GM21360 (cell line): ENCODE data around the gene CTAGE8.
"Not testable (repeated sequence)": the region's sequence is repeated elsewhere in the genome, so short reads cannot be mapped to it uniquely, and the experiment has no call there.

Experiments
- ATAC-seq: cut with Tn5 transposase; IDR thresholded peaks from one replicate; pipeline ENCODE4 v1.9.1; 2021; ENCODE audit warnings: mild to moderate bottlenecking, moderate library complexity; ENCODE audit not compliant: unreplicated experiment

Gene CTAGE8, protein sequence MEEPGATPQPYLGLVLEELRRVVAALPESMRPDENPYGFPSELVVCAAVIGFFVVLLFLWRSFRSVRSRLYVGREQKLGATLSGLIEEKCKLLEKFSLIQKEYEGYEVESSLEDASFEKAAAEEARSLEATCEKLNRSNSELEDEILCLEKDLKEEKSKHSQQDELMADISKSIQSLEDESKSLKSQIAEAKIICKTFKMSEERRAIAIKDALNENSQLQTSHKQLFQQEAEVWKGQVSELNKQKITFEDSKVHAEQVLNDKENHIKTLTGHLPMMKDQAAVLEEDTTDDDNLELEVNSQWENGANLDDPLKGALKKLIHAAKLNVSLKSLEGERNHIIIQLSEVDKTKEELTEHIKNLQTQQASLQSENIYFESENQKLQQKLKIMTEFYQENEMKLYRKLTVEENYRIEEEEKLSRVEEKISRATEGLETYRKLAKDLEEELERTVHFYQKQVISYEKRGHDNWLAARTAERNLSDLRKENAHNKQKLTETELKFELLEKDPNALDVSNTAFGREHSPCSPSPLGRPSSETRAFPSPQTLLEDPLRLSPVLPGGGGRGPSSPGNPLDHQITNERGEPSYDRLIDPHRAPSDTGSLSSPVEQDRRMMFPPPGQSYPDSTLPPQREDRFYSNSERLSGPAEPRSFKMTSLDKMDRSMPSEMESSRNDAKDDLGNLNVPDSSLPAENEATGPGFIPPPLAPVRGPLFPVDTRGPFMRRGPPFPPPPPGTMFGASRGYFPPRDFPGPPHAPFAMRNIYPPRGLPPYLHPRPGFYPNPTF

DNA sequence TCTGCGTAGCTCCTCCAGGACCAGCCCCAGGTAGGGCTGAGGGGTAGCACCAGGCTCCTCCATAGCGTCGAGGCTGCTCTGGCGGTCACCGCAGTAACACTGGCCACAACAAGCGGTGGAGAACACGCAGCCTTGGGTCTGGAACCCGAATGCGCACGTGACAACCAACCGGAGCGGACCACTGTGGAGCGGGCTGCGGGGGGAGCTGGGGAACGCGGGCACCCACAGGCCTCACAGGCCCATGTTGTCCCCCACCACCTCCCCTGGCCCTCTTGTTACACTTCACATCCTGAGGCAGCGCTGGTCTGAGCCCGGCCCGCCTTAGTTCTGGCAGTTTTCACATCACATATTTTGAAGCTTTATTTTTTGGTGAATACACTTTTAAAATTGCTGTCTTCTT lies at the start of gene CTAGE8:
Gene CTAGE8, minus strand, starts transcription at position 101 of the 400 bp plus-strand sequence. Its CDS starts 38 bp downstream, at position 63.
- not testable (repeated sequence) for ATAC-seq

DNA sequence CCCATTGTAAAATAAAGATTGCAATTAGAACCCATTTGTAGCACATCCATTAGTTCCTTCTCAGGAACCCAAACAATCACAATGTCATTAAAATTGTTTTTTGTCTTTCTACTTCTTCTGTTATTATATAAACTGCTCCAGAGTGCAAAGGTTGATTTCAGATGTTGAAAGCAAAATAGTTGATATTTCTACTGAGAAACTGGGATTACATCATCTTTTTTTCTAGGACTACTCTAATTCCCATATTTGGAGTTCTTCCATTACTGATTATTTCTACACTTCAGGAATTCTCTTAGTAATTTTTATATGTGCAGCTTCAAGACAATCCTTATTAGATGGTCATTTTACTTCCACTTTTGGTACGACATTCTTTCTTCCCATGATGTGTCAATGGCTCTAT lies 48.4 kb upstream of the CTAGE8 start:
- not testable (repeated sequence) for ATAC-seq

DNA sequence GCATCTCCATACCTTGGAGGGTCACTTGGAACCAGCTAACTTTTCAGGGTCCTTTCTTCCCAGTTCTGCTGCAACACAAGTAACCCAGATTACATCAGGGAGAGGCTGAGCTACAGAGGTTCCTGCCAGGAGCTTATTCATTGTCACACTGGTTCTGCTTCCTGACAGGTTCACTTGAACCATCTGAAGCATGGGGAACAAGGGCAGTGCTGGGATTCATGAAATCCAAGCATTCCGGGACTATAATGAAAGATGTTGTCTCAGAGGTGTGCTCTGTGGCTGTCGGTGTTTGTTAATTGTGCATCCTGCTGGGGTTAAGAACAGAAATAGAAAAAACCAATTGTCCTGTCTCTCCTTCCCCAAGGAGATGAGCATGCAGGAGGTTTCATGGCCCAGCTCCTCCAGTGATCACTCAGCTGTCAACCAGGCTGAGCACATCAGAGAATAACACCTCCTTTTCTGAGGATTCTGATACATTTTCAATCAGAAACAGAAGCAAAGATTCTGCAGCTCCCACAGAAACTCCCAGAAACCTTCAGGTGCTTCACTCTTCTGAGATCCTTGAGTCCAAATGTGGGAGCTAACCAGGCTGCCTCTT lies 42.9 kb upstream of the CTAGE8 start, which contains the start of gene OR2A1:
Gene OR2A1, plus strand, starts transcription at position 548 of the 598 bp plus-strand sequence. CDS start 5,706 bp downstream, outside the sequence.
- ATAC-seq = not testable (repeated sequence)

DNA sequence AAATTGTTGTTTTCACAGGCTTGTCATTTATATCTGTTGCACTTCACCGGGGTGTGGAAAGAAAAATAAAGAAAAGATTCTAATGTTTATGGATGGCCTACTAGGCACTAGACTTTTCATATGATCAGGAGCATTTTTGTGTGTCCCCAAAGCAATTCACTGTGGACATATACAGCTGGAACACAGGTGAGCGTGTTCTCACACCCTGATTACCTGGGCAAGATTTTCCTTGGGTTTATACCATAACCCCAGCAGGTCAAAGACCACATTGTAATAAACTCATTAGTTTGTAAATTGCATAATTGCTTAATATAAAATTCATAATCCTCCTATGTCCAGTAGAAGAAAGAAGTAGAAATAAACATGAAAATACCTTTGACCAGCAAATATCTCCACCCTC lies 42.1 kb upstream of the CTAGE8 start:
- ATAC-seq = not testable (repeated sequence)

DNA sequence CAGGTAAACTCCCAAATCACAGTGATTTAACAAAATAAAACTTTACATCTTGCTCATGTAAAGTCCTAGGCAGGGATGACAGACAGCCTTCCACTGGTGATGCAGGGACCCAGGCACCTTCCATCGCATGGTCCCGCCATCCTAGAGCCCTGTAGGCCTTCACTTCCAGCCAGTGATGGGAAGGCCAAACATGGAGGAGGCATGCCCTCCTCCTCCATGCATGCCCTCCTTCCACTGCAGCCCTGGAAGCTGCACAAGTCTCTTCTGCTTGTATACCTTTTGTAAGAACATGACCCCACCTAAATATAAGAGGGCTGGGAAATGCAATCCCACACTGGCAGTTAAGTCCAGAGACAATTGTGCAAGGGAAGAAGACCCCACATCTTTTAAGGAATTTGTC lies 40.6 kb upstream of the CTAGE8 start:
- ATAC-seq = not testable (repeated sequence)

DNA sequence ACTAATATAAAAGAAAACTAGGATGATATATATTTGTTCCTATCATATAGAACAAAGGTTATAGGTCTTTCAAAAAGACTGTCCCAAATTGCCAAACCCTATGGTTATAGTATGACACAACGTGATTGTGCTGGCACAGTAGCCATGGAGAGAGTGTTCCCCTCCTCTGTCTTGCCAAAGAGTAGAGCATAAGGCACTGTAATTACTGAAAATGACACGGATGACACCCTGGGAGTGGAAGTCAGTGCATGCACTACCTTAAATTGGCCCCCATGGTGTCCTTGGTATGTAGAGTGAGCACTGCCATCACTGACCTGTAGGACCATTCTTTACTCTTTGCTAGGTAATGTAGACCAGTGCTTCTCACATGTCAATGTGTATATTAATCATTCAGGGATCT lies 36.1 kb upstream of the CTAGE8 start:
- ATAC-seq = not testable (repeated sequence)

DNA sequence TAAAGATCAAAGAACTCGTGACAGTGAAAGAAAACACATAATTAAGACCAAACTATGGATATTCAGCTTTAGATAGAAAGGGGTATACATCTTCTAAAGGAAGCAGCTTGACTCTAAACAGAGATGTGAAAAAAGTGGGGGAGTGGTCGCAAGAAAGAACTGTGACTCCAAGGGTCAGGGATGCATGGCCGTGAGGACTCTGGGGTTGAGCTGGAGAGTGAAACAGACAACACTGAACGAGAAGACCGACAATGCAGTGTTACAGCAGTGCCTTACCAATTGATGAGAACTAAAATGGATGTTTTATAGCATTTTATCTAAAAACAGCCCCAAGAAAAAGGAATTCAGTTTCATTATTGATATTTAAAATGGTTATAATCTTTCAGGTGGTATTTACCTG lies 34.5 kb upstream of the CTAGE8 start:
- ATAC-seq = not testable (repeated sequence)

DNA sequence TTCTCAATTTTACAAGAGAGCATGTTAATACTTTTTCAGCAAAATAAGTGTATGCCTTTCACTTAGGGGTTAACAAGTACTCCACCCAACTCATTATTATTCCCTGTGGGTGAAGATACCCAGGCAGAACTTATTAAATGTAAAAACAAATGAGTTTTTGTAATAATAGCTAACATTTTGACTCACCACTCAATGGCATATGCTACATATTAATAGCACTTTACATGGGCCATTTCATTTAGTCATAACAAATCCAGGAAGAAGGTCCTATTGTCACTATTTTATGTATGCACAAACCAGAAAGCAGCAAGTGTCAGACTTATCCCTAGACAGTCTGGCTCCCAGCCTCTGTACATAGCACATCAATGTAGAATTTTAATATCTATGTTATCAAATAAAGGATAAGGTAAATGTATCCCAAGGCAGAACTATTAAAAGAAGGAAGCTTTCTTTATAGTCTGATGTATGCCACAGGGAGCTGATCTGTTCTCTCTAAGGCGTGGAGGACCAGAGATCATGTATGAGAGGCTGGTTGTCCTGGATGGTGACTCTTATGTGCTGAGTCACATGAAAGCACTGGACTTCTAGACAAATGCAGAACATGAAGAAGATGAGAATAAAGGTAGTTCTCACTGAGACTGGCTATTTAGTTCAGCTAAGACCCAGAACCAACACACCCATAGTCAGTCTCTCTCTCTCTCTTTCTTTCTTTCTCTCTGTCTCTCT lies 33.7 kb upstream of the CTAGE8 start:
- not testable (repeated sequence) for ATAC-seq

DNA sequence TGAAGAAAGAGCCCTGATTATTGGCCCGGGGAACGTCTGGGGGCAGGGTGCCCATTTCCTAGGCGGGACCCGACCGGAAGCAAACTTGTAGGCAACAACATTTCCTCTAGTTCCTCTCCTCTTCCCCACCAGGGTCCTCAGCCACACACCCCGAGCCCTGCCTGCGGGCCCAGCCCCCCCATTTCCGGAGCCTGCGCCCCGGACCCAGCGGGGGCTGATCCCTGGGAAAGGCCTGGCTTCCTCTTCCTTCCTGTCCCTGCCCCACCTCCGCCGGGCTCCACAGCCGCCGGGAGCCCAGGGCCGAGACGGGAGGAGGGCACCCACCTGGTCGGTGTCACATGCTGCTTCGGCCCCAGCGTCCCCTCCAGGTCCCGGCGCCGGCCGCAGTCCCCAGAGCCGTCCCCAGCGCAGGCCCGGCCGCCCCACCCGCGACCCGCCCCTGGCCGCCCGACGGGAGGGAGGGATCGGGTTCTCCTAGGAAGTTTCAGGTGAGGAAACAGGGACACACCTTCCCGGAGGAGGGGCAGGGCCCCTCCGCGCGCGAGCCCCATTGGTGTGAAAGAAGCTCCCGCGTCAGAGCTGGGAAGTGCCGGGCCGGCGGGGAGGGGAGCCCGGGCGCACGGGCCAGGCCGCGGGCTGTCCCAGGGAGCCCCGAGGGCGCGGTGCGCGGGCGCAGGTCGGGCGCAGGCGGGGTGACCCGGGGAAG lies 24.9 kb upstream of the CTAGE8 start:
- peak; percentile 76 for ATAC-seq

DNA sequence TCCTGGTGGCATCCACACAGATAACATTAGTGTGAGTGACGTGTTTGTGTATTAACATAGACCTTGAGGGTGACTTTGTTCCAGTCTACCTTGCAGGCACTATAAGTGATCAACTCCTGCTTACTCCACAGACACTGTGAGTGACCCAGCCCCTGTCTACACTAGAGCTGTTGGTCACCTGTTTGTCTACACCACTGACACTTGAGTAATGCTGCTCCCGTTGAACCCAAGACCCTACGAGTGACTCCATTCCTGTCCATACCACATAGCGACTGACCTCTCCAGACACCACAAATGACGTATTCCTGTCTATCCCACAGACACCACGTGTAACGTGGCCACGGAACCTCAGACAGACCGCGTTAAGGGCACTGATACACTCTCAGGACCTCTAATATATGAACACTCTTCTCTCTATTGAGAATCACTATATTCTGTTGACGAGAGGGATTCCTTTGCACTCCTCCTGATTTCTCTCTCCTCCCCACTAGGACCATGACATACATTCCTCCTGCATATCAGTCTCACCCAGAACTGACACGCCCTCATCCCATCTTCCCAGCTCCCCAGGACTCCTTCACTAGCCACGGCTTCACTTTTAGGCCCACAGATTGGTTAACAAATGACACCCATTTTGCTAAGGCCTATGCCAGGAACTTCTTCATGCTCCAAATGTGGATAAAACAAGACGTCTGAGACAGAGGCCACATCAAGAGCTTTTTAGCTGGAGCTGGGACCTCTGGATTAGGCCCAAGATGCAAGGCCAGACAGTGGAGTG lies 23.5 kb upstream of the CTAGE8 start:
- ATAC-seq = not testable (repeated sequence)

DNA sequence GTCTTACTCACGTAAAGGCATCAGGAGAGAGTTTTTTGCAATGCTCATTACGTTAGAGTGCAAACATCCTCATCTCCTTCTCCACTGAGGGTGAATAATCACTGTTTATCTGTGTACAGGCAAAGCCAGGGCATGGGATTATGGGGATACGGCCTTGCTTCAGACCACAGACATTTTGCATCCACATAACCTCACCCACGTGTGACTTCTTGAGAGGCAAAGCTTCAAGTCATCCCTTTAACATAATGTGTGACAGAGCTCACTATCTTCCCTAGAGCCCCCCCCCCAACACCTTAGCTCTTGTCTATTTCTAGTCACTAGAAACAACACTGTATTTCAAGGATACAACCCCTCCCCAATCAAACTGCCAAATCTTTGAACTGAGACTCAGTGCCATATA lies 22.5 kb upstream of the CTAGE8 start:
- ATAC-seq = not testable (repeated sequence)

DNA sequence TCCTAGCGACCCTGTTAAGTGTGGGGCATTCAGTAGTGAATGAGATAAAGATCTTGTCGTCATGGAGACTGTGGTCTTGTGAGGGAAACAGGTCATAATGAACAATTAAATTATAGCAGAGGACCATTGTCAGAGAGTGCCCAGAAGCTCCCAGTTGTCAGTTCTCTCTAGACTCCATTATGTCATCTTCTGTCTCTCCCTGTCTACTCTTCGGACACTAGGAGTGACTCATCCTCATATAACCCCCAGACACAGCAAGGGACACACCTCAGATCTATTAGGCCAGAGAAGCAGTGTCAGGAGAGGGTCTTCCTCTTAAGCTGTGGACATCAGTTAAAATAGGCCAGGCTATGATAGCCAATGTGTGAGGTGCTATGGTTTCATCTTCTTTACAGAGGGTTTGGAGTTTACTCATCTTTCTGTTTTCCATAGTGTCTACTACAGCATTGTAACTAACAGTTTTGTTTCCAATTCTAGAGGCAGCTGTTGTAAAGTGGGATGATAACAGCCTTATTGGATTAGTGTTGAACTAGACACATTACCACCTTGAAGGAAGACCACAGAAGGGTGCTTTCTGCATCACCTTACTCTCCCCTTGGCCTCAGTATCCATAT lies 18.2 kb upstream of the CTAGE8 start:
- not testable (repeated sequence) for ATAC-seq

DNA sequence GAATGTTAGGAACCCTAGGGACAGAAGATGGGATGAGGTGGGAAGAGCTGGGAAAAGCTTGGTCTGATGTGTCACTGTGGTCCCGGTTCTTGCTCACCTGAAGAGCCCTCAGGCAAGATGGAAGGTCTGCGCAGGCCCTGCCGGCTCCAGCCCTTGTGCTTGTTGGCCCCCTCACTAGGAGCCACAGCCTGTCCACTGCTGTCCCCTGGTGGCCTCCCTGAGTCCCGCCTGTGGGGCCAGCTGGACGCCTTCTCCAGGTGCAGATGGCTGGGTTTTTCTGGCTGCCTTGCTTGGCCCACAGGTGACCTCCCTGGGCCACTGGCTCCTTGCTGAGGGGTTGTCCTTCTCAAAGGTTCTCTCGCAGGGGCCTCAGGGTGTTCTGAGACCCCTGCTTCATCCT lies 14.6 kb upstream of the CTAGE8 start:
- ATAC-seq = not testable (repeated sequence)

DNA sequence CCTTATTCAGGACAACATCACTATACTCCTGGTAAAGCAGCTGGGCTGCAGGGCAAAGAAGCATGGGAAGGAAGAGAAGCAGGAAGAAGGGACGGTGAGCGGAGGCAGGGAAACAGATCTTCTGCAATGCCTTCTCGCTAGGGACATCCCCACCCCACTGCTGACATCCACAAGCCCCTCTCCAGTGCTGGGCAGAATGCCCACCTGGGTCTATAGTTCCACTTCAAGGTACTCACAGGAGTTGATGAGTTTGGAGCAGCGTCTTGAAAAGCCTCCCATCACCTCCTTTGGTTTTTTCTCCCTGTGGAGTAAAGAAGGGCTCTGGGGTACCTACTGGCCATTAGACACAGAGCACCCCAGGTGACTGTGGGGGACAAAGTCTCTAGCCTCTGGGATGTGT lies 13.4 kb upstream of the CTAGE8 start:
- not testable (repeated sequence) for ATAC-seq

DNA sequence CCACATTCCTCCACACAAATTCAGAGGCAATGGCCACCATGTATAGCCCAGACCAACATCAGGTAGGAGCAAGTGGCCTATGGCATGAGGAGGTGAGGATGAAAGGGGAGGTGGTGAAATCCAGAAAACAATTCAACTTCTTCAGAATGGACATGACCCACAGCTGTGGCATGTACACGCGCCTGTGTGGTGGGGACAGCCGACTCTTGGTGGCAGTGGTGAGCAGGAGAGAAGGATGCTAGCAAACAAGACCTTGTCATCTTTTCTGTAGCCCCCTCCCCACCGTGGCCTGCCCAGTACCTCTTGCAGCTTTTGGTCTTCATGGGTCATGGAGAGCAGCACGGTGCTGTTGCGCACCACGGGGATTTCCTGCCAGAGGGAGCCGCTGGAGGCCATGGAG lies 12.9 kb upstream of the CTAGE8 start:
- ATAC-seq = not testable (repeated sequence)

DNA sequence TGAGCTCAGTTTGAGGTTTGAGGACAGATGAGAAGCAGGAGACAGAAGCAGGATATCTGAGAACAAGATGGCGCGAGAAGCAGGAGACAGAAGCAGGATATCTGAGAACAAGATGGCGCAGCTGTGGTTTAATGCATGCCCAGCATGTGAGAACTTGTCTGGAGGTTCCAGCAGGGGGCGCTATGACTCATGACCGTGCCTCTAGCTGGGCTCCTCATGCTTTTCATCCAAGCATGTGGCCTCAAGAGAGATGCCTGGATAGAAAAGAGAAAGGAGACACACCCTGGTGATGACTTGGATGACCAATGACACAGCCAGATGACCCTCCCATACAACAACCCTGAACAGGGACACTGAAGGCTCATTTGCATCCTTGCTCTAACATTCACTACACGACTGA lies 10.9 kb upstream of the CTAGE8 start:
- not testable (repeated sequence) for ATAC-seq

DNA sequence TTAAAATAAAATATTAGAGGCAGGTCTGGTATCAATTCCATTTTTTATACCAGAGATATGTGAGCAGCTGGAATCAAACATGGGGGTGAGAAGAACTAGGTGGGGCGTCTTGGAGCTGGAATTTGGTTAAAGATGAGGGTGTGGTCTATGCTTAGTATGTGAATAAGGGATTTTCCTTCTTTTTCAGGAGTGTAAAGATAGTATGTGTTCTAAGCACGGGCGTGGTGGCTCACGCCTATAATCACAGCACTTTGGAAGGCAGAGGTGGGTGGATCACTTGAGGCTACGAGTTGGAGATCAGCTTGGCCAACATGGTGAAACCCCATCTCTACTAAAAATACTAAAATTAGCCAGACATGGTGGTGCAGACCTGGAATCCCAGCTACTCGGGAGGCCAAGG lies 6.2 kb upstream of the CTAGE8 start:
- ATAC-seq = not testable (repeated sequence)

DNA sequence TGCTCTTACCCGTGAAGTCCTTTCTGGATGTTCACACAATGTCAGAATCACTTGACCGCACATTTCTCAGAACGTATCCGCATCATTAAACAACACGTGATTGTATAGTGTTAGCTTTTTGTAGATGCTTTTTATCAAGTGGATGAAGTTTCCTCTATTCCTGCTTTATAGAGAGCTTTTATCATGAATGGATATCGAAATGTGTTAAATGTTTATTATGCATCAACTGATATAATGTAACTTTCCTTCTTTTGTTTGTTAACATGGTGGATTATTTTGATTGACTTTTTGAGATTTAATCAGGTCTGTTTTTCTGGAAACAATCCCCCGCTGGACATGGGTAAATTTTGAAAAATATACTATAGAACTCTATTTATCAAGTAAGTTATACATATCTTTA lies 4.4 kb downstream of the CTAGE8 start, which contains the start of gene OR2A7:
Gene OR2A7, minus strand, starts transcription at position 101 of the 400 bp plus-strand sequence. CDS start 5,164 bp downstream, outside the sequence.
- not testable (repeated sequence) for ATAC-seq

DNA sequence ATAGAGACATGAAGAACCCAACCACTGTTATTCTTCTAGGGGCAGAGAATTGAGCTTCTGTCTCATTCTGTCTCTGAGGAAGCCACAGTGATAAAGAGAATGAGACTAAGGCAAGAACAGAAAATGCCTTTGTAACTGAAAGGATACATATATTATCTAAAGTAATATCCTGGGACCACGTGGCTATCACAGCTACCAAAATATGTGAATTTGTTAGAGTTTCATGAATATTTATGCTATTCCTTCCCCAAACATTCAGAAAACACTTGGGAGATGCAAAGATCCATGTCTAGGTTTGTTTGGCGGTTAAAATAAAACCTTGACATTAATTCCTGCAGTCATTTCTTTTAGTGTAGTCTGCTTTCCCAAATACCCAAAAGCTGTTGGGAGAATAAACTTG lies 7.0 kb downstream of the CTAGE8 start:
- ATAC-seq = not testable (repeated sequence)
